ENCODE measurements around the gene ZDHHC24. TPM values are rescaled to one million over a fixed set of nuclear protein-coding genes. Genes with fewer than 3 reads are reported as not detected.

Gene ZDHHC24
- total and polyA plus RNA-seq, 10 of the 15 experiments (the other 5 are each of a cell fraction or from before 2014, with no cell fraction given), result 0.86 to 17.5 (median 6.8) TPM

DNA sequence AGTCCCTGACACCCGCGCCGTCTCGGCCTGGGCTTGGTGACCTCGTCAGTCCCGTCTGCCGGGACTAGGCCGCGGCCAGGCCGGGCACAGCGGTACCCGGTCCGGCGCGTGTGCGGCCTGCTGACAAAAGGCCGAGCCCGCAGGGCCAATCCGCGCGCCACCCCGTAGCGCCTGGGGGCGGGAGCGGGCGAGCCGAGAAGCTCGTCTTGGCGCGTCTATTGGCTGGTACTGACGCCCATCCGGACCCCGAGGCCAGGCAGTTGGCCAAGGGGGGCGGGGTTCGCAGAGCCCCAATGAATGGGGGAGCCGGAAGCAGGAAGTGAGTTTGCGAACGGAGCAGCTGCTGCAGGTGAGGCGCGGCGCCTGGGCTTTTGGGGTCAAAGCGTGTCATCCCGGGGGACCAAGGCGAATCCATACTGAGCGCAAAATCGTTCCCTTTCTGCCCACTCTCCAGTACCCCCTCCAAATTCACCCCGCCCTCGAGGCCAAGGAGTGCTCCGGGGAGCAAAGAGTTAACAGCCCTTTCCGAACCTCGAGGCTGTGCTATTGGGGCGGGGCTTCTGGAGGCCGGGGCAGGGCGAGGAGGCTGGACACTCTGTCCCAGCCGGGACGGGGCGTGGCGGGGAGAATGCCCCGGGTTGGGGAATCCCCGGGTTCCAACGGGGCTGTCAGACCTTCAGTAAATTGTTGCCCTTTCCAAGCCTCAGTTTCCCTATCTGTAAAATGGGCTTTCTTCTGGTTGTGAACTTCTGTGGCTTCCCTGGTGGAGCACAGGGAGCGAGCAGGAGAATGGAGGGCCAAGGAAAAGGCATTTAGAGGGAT lies 65.5 kb downstream of the ZDHHC24 start, which contains the start of gene DPP3 (continued):
- TF ChIP-seq, protein P1, sequence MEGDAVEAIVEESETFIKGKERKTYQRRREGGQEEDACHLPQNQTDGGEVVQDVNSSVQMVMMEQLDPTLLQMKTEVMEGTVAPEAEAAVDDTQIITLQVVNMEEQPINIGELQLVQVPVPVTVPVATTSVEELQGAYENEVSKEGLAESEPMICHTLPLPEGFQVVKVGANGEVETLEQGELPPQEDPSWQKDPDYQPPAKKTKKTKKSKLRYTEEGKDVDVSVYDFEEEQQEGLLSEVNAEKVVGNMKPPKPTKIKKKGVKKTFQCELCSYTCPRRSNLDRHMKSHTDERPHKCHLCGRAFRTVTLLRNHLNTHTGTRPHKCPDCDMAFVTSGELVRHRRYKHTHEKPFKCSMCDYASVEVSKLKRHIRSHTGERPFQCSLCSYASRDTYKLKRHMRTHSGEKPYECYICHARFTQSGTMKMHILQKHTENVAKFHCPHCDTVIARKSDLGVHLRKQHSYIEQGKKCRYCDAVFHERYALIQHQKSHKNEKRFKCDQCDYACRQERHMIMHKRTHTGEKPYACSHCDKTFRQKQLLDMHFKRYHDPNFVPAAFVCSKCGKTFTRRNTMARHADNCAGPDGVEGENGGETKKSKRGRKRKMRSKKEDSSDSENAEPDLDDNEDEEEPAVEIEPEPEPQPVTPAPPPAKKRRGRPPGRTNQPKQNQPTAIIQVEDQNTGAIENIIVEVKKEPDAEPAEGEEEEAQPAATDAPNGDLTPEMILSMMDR (IDR thresholded peaks at IDR 0.05 in 2 of 3, conservative IDR thresholded peaks at IDR 0.05 in 1 of 3; ENCODE audit: control insufficient read depth in 2 of 3, extremely low read depth in 1 of 3, insufficient read depth in 1 of 3, low read depth in 3 of 3, low read length in 3 of 3), result no peak
- TF ChIP-seq RFX5 (IDR thresholded peaks at IDR 0.05; ENCODE audit: low read depth, low read length), result no peak
- TF ChIP-seq, protein P2, sequence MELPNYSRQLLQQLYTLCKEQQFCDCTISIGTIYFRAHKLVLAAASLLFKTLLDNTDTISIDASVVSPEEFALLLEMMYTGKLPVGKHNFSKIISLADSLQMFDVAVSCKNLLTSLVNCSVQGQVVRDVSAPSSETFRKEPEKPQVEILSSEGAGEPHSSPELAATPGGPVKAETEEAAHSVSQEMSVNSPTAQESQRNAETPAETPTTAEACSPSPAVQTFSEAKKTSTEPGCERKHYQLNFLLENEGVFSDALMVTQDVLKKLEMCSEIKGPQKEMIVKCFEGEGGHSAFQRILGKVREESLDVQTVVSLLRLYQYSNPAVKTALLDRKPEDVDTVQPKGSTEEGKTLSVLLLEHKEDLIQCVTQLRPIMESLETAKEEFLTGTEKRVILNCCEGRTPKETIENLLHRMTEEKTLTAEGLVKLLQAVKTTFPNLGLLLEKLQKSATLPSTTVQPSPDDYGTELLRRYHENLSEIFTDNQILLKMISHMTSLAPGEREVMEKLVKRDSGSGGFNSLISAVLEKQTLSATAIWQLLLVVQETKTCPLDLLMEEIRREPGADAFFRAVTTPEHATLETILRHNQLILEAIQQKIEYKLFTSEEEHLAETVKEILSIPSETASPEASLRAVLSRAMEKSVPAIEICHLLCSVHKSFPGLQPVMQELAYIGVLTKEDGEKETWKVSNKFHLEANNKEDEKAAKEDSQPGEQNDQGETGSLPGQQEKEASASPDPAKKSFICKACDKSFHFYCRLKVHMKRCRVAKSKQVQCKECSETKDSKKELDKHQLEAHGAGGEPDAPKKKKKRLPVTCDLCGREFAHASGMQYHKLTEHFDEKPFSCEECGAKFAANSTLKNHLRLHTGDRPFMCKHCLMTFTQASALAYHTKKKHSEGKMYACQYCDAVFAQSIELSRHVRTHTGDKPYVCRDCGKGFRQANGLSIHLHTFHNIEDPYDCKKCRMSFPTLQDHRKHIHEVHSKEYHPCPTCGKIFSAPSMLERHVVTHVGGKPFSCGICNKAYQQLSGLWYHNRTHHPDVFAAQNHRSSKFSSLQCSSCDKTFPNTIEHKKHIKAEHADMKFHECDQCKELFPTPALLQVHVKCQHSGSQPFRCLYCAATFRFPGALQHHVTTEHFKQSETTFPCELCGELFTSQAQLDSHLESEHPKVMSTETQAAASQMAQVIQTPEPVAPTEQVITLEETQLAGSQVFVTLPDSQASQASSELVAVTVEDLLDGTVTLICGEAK (IDR thresholded peaks at IDR 0.05; ENCODE audit: borderline replicate concordance), result peak; percentile 83; the same call in 1 of the 2 replicates
- peak; percentile 31; the same call in 1 of the 2 replicates for TF ChIP-seq BACH1 (IDR thresholded peaks at IDR 0.05; ENCODE audit: borderline replicate concordance)
- peak; percentile 80 for TF ChIP-seq KLF5 (IDR thresholded peaks at IDR 0.05; ENCODE audit: partially characterized antibody)
- TF ChIP-seq MXI1 (IDR thresholded peaks at IDR 0.05; ENCODE audit: low read depth, low read length), result peak; percentile 84
- TF ChIP-seq LARP7 (IDR thresholded peaks at IDR 0.05), result no peak; the same call in none of the 2 replicates
- TF ChIP-seq SUPT20H (IDR thresholded peaks at IDR 0.05; ENCODE audit: borderline replicate concordance, control insufficient read depth, low read depth, low read length), result no peak
- TF ChIP-seq, protein P3, sequence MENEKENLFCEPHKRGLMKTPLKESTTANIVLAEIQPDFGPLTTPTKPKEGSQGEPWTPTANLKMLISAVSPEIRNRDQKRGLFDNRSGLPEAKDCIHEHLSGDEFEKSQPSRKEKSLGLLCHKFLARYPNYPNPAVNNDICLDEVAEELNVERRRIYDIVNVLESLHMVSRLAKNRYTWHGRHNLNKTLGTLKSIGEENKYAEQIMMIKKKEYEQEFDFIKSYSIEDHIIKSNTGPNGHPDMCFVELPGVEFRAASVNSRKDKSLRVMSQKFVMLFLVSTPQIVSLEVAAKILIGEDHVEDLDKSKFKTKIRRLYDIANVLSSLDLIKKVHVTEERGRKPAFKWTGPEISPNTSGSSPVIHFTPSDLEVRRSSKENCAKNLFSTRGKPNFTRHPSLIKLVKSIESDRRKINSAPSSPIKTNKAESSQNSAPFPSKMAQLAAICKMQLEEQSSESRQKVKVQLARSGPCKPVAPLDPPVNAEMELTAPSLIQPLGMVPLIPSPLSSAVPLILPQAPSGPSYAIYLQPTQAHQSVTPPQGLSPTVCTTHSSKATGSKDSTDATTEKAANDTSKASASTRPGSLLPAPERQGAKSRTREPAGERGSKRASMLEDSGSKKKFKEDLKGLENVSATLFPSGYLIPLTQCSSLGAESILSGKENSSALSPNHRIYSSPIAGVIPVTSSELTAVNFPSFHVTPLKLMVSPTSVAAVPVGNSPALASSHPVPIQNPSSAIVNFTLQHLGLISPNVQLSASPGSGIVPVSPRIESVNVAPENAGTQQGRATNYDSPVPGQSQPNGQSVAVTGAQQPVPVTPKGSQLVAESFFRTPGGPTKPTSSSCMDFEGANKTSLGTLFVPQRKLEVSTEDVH (IDR thresholded peaks at IDR 0.05; ENCODE audit: low read depth, partially characterized antibody), result peak; percentile 69
- peak; percentile 38 for TF ChIP-seq HCFC1 (IDR thresholded peaks at IDR 0.05; ENCODE audit: low read length)
- no peak for TF ChIP-seq FOXM1 (IDR thresholded peaks at IDR 0.05; ENCODE audit: low read depth, low read length)
- no peak for TF ChIP-seq EZH2 (IDR thresholded peaks at IDR 0.05; ENCODE audit: borderline replicate concordance, control insufficient read depth, low read depth, low read length)
- TF ChIP-seq SMARCA5 (IDR thresholded peaks at IDR 0.05), result peak; percentile 79
- TF ChIP-seq NR2C2 (IDR thresholded peaks at IDR 0.05; ENCODE audit: borderline replicate concordance, control insufficient read depth, insufficient read length, low read depth), result no peak
- peak; percentile 78 for TF ChIP-seq NR2F1 (conservative IDR thresholded peaks at IDR 0.05)
- TF ChIP-seq POLR2AphosphoS5 (IDR thresholded peaks at IDR 0.05; ENCODE audit: low read length), result peak; percentile 87

All from GM12878 (cell line).